Vagina (tissue), 2 donors: ENCODE data around the gene RIPK1. TPM values are rescaled to one million over a fixed set of nuclear protein-coding genes. Genes with fewer than 3 reads are reported as not detected.

Source experiments
- DNase-seq, 2 donors: peaks; one replicate each; pipeline ENCODE4 v3.0.0-alpha.2; 2017; ENCODE audit errors: extremely low spot score in 2 of 2
- H3K27ac ChIP-seq: fragments of 200-600 bp; sonication (generic); one replicate; pipeline ENCODE4 v1.5.1; 2019
- H3K27me3 ChIP-seq: fragments of 200-600 bp; sonication (generic); one replicate; pipeline ENCODE4 v1.5.1; 2019
- H3K36me3 ChIP-seq, 2 donors: fragments of 200-600 bp; sonication (generic); one replicate each; pipeline ENCODE4 v1.5.1; 2017 to 2019
- H3K4me1 ChIP-seq: fragments of 200-600 bp; sonication (generic); one replicate; pipeline ENCODE4 v1.5.1; 2019
- H3K4me3 ChIP-seq, 2 donors: fragments of 200-600 bp; sonication (generic); 1 replicate in 1 of 2; 2 replicates in 1 of 2; pipeline ENCODE4 v1.5.1; 2016 to 2019
- H3K9me3 ChIP-seq: fragments of 200-600 bp; sonication (generic); one replicate; pipeline ENCODE4 v1.5.1; 2019
- POLR2A ChIP-seq, 2 donors: fragments of 450-650 bp; IDR thresholded peaks; one replicate each; pipeline ENCODE4 v1.6.1; 2017; ENCODE audit warnings: antibody characterized with exemption in 2 of 2, mild to moderate bottlenecking in 2 of 2, moderate library complexity in 2 of 2
- POLR2AphosphoS5 ChIP-seq, 2 donors: sonication (generic); formaldehyde crosslinking; IDR thresholded peaks; one replicate each; pipeline ENCODE4 v1.9.0; 2017; ENCODE audit warnings: antibody characterized with exemption in 2 of 2, mild to moderate bottlenecking in 2 of 2, low read depth in 1 of 2; ENCODE audit not compliant: insufficient read depth in 1 of 2
- intact Hi-C: fragments of 100-400 bp; cut with DNase I; formaldehyde crosslinking; loops from one replicate; pipeline ENCODE4 v1.15.1; 2023
- total RNA-seq: library from RNA; depleted of rRNA; stranded (reverse); fragments of >200 nt; gene quantifications from one replicate; pipeline ENCODE4 v1.2.3, GENCODE V29; 2016
- TF ChIP-seq, protein P1 (sequence below), 3 experiments: fragments of 450-650 bp in 2 of 3; fragments of 200-600 bp in 1 of 3; sonication (generic) in 1 of 3; IDR thresholded peaks; one replicate each; pipeline ENCODE4 v1.5.1; 2017 to 2019; ENCODE audit warnings: antibody characterized with exemption in 3 of 3, mild to moderate bottlenecking in 2 of 3, moderate library complexity in 2 of 3

The RIPK1 gene
- total RNA-seq, 1 donor from 2014 or later = 27.0 TPM

DNA sequence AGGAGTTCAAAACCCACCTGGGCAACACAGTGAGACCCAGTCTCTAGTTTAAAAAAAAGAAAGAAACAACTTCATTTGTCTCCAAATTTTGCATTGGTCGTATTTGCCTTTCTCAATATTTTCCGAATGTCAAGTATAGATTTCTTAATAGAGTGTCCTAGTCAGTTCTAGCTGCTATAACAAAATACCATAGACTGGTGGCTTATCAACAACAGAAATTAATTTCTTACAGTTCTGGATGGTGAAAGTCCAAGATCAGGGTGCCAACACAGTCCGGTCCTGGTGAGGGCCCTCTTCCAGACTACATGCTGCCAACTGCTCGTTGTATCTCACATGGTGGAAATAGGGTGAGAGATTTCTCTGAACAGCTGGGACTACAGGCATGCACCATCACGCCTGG, 34.6 kb upstream of the RIPK1 start:
- Histone ChIP-seq H3K9me3 (no peaks in the 10 kb centered on the region), H3K36me3 (no peaks in the 10 kb centered on the region), H3K4me3 (no peak overlapping the region), H3K27me3 (no peaks in the 10 kb centered on the region), H3K4me1 (no peaks in the 10 kb centered on the region), H3K27ac (no peak overlapping the region)
- no peak for DNase-seq
- no peak for TF ChIP-seq POLR2A (IDR thresholded peaks at IDR 0.05)
- TF ChIP-seq POLR2AphosphoS5 (IDR thresholded peaks at IDR 0.05; ENCODE audit: insufficient read depth in 1 of 2, low read depth in 1 of 2) = no peak
- TF ChIP-seq, protein P1, sequence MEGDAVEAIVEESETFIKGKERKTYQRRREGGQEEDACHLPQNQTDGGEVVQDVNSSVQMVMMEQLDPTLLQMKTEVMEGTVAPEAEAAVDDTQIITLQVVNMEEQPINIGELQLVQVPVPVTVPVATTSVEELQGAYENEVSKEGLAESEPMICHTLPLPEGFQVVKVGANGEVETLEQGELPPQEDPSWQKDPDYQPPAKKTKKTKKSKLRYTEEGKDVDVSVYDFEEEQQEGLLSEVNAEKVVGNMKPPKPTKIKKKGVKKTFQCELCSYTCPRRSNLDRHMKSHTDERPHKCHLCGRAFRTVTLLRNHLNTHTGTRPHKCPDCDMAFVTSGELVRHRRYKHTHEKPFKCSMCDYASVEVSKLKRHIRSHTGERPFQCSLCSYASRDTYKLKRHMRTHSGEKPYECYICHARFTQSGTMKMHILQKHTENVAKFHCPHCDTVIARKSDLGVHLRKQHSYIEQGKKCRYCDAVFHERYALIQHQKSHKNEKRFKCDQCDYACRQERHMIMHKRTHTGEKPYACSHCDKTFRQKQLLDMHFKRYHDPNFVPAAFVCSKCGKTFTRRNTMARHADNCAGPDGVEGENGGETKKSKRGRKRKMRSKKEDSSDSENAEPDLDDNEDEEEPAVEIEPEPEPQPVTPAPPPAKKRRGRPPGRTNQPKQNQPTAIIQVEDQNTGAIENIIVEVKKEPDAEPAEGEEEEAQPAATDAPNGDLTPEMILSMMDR (IDR thresholded peaks at IDR 0.05) = no peak
- intact Hi-C loops = no loop called here

DNA sequence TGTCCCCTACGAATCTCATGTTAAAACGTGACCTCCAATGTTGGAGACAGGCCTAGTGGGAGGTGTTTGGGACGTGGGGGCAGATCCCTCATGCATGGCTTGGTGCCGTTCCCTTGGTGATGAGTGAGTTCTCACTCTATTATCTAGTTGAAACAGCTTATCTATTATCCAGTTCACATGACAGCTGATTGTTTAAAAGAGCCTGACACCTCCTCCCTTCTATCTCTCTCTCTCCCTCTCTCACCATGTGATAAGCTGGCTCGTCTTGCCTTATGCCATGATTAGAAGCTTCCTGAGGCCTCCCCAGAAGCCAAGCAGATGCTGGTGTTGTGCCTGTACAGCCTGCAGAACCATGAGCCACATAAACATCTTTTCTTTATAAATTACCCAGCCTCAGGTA, 32.9 kb upstream of the RIPK1 start:
- no peak for DNase-seq
- Histone ChIP-seq H3K4me3 (no peak overlapping the region), H3K9me3 (no peaks in the 10 kb centered on the region), H3K27me3 (no peaks in the 10 kb centered on the region), H3K4me1 (no peaks in the 10 kb centered on the region), H3K27ac (no peak overlapping the region), H3K36me3 (no peaks in the 10 kb centered on the region)
- intact Hi-C loops = no loop called here
- TF ChIP-seq POLR2A (IDR thresholded peaks at IDR 0.05) (no peak), POLR2AphosphoS5 (IDR thresholded peaks at IDR 0.05; ENCODE audit: insufficient read depth in 1 of 2, low read depth in 1 of 2) (no peak)
- TF ChIP-seq, protein P1 (IDR thresholded peaks at IDR 0.05) = no peak

DNA sequence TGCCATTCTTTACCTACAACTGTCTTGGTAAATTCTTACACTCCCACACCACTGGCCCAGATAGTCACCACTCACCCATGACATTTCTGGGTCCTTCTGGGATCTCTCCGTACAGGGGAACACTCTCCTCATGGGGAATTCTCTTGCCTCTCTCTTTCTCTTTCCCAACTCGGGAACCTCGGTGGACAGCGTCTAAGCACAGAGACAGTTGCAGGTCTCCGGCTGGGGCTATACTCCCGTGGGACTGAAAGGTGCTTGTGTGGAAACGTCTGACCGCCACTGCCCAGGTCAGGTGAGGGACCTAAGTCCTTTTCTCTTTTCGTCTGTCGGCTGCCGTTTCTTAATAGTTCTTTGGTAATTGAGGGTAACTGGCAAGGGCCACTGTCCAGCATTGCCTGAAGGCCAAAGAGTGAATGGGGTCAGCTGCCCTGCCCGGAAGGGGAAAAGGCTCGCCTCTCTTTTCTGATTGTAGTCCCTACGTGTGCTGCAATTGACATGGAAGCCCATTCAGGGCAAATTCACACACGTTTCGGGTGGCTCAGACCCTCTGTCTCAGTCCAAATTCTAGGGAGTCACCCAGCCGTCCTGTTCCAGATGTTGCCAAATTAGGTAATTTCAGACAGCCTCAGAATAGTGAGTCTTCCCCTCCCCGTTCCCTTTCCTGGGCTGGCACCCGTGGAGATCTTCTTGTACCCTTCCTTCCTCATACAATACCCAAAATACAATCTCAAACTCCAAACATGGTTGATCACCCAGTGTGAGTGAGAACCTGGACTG, 31.2 kb upstream of the RIPK1 start:
- no peak for DNase-seq
- H3K4me3 ChIP-seq = no peak overlapping the region
- no peaks in the 10 kb centered on the region for H3K4me1 ChIP-seq
- no peak for TF ChIP-seq POLR2A (IDR thresholded peaks at IDR 0.05)
- TF ChIP-seq, protein P1 (IDR thresholded peaks at IDR 0.05) = no peak
- no peak for TF ChIP-seq POLR2AphosphoS5 (IDR thresholded peaks at IDR 0.05; ENCODE audit: insufficient read depth in 1 of 2, low read depth in 1 of 2)
- H3K27ac ChIP-seq = no peak overlapping the region
- no peaks in the 10 kb centered on the region for H3K9me3 ChIP-seq
- no peaks in the 10 kb centered on the region for H3K36me3 ChIP-seq
- intact Hi-C loops = no loop called here
- no peaks in the 10 kb centered on the region for H3K27me3 ChIP-seq

DNA sequence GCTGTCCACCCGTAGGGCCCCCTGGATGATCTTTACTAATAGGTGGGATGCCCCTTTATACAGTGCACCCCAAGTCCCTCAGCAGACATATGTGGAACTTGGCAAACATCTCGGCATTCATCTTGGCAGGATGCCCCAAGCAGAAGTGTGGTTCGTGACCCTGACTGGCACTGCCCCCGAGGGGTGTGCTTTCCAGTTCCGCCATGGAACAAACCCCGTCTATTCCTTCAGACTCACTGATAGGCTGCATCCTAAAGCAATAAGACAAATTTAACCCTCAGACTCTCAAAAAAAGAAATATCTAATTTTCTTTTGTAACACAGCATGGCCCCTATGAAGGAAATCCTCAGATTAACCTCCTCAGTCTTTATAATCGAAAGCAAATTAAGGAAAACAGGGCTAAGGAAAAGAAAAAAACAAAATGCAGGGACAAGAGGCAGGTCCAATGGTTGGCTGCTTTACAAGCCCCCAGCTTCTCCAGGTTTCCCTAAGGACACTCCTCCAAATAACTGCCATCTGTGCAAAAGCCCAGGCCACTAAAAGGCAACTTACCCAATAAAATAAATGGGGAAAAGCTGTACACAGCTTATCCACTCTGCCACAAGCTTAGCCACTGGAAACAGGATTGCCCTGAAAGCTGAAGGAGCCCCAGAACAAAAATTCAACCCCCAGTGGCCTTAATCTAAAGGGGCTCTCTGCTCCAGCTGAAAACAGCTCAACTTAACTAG, 30.5 kb upstream of the RIPK1 start:
- intact Hi-C loops = no loop called here
- Histone ChIP-seq H3K27ac (no peak overlapping the region), H3K9me3 (no peaks in the 10 kb centered on the region), H3K4me1 (no peaks in the 10 kb centered on the region), H3K36me3 (no peaks in the 10 kb centered on the region), H3K27me3 (no peaks in the 10 kb centered on the region), H3K4me3 (no peak overlapping the region)
- TF ChIP-seq, protein P1 (IDR thresholded peaks at IDR 0.05) = no peak
- no peak for TF ChIP-seq POLR2AphosphoS5 (IDR thresholded peaks at IDR 0.05; ENCODE audit: insufficient read depth in 1 of 2, low read depth in 1 of 2)
- no peak for TF ChIP-seq POLR2A (IDR thresholded peaks at IDR 0.05)
- DNase-seq = no peak

DNA sequence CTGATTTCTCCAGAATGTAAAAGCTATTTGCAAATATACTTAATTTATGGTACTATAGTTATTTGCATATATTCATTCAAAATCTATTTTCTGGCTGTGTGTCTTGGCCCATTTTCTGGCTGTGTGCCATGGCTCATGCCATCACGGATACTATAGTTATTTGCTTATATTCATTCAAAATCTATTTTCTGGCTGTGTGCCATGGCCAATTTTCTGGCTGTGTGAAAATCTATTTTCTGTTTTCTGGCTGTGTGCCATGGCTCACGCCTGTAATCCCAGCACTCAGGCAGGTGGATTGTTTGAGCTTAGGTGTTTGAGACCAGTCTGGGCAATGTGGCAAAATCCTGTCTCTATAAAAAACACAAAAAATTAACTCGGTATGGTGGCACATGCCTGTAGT, 28.9 kb upstream of the RIPK1 start:
- no peak overlapping the region for H3K27ac ChIP-seq
- intact Hi-C loops = no loop called here
- TF ChIP-seq POLR2AphosphoS5 (IDR thresholded peaks at IDR 0.05; ENCODE audit: insufficient read depth in 1 of 2, low read depth in 1 of 2) = no peak
- TF ChIP-seq, protein P1 (IDR thresholded peaks at IDR 0.05) = no peak
- no peak for TF ChIP-seq POLR2A (IDR thresholded peaks at IDR 0.05)

More for the DNA sequence above, 28.9 kb upstream of the RIPK1 start:
- Histone ChIP-seq H3K36me3 (no peaks in the 10 kb centered on the region), H3K4me1 (no peaks in the 10 kb centered on the region), H3K4me3 (no peak overlapping the region), H3K27me3 (no peaks in the 10 kb centered on the region), H3K9me3 (no peaks in the 10 kb centered on the region)
- no peak for DNase-seq
